Body of pancreas (tissue), 4 donors: ENCODE data around the gene PIP5KL1.

Experiments
- CTCF ChIP-seq, 7 experiments: fragments of 450-650 bp in 4 of 7; fragments of 200-600 bp in 3 of 7; sonication (generic) in 3 of 7; IDR thresholded peaks; one replicate each; pipeline ENCODE4 v1.5.1; 2016 to 2019; ENCODE audit warnings: antibody characterized with exemption in 7 of 7
- POLR2A ChIP-seq, 3 donors: fragments of 450-650 bp; IDR thresholded peaks; one replicate each; pipeline ENCODE4 v1.6.1; 2016; ENCODE audit warnings: antibody characterized with exemption in 3 of 3, mild to moderate bottlenecking in 2 of 3

DNA sequence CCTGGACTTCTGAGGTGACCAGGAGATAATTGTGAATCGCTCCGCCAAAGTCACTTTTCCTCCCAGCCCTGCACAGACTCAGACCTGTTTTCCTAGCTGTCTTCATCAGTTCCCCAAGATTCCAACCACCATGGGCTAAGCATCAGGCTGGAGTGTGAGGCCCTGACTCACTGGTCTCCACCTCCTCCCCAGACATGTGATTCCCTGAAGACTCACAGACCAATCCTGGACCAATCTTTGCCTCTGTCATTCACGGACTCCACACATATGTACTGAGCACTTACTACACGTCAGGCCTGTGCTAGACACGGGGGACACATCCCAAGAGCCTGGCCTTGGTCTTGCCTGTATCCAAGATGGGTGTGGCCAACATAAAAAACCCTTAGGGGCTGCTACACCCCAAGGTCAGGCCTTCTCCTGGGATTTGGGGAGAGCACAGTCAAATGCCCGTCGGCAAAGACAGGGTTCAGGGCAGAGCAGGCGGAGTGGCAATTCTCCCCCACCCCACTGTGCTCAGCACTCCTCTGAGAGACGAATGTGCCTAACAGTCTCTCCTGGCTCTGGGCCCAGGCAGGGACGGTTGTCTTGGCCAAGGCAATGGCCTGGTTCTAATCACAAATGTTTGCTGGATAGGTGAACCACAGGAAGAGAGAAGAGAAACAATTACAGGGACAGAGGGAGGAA, 38.3 kb upstream of the PIP5KL1 start:
- TF ChIP-seq POLR2A (IDR thresholded peaks at IDR 0.05) (no peak), CTCF (IDR thresholded peaks at IDR 0.05) (no peak)
